ENCODE results near the gene MED27.

- TF ChIP-seq POLR2A (IDR thresholded peaks at IDR 0.05) (no peak), CTCF (IDR thresholded peaks at IDR 0.05) (no peak), POLR2AphosphoS5 (IDR thresholded peaks at IDR 0.05) (no peak)
Observed at GRCh38 chr9:131995382-131995781, 84.3 kb downstream of the MED27 start.
